Mesodermal cell (in vitro differentiated cells): Measurements from ENCODE around the gene EGFLAM.

Source experiments
- H3K27ac ChIP-seq: 2 replicates; pipeline ENCODE4 v1.7.0; 2013; ENCODE audit warnings: mild to moderate bottlenecking, low read depth, low read length, moderate library complexity; ENCODE audit not compliant: severe bottlenecking
- H3K36me3 ChIP-seq: 2 replicates; pipeline ENCODE4 v1.7.1; 2013; ENCODE audit warnings: mild to moderate bottlenecking, low read length, moderate library complexity; ENCODE audit not compliant: control insufficient read depth, insufficient read depth
- H3K4me1 ChIP-seq: one replicate; pipeline ENCODE4 v1.7.1; 2013; ENCODE audit warnings: mild to moderate bottlenecking, low read length; ENCODE audit not compliant: insufficient read depth, control insufficient read depth, poor library complexity, severe bottlenecking
- H3K4me3 ChIP-seq: 2 replicates; pipeline ENCODE4 v1.7.0; 2013; ENCODE audit warnings: low read length, control low read depth, mild to moderate bottlenecking; ENCODE audit not compliant: insufficient read depth, poor library complexity, severe bottlenecking; ENCODE audit errors: extremely low read depth
- H3K9me3 ChIP-seq: 2 replicates; pipeline ENCODE4 v1.7.1; 2013; ENCODE audit warnings: mild to moderate bottlenecking, low read length, moderate library complexity; ENCODE audit not compliant: control insufficient read depth
- WGBS, 2 experiments: methylation state at CpG; one replicate each; pipeline ENCODE4 v1.1.5; 2013; ENCODE audit warnings: missing lambda C conversion rate in 2 of 2; ENCODE audit not compliant: insufficient coverage in 2 of 2; 5-methylcytosine and 5-hydroxymethylcytosine counted together

EGFLAM gene

GRCh38 chr5:38346593-38346992 lies 88.2 kb downstream of the EGFLAM start:
- Histone ChIP-seq H3K36me3 (no peaks in the 10 kb centered on the region), H3K9me3 (no peaks in the 10 kb centered on the region), H3K4me1 (no peaks in the 10 kb centered on the region), H3K27ac (no peak overlapping the region), H3K4me3 (no peak overlapping the region)
- WGBS, 2 experiments, result 90% methylated on average over 2 of the region's 2 CpGs; no CpG with 5 or more reads in 1 of the 2 experiments

GRCh38 chr5:38347040-38347763 lies 88.8 kb downstream of the EGFLAM start:
- no peaks in the 10 kb centered on the region for H3K9me3 ChIP-seq
- WGBS, 2 experiments, result 83 to 94% methylated on average over 5 of the region's 6 CpGs
- H3K27ac ChIP-seq, result no peak overlapping the region
- H3K36me3 ChIP-seq, result no peaks in the 10 kb centered on the region
- no peak overlapping the region for H3K4me3 ChIP-seq
- H3K4me1 ChIP-seq, result no peaks in the 10 kb centered on the region

GRCh38 chr5:38347896-38348295 lies 89.5 kb downstream of the EGFLAM start:
- Histone ChIP-seq H3K36me3 (no peaks in the 10 kb centered on the region), H3K4me3 (no peak overlapping the region), H3K9me3 (no peaks in the 10 kb centered on the region), H3K4me1 (no peaks in the 10 kb centered on the region), H3K27ac (no peak overlapping the region)
- WGBS, 2 experiments, result 77 to 83% methylated on average over 1 of the region's 1 CpG

- no peaks in the 10 kb centered on the region for H3K4me1 ChIP-seq
- H3K9me3 ChIP-seq, result no peaks in the 10 kb centered on the region
- H3K36me3 ChIP-seq, result no peaks in the 10 kb centered on the region
- no peak overlapping the region for H3K27ac ChIP-seq
- WGBS, 2 experiments, result 90 to 98% methylated on average over 5 of the region's 11 CpGs
- H3K4me3 ChIP-seq, result no peak overlapping the region
Measured at GRCh38 chr5:38360323-38361061, 102.1 kb downstream of the EGFLAM start.

DNA sequence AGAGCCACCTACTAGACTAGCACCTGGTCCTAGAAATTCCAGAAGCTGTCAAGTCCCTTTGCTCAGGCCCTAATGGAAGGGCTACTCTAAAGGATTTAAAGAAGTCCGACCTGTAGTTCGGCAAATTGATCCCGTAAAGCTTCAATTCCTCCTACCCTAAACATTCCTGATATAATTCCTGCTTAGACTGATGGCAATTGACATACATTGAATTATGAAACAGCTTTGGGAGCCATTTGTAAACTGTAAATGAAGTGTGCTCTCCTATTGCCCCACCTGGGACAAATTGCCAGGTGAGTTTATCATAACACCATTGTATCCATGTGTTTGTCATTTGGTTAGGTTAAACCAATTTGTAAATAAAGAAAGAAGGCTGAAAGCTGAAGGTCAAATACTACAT lies 104.4 kb downstream of the EGFLAM start:
- Histone ChIP-seq H3K4me1 (no peaks in the 10 kb centered on the region), H3K36me3 (no peaks in the 10 kb centered on the region), H3K27ac (no peak overlapping the region), H3K4me3 (no peak overlapping the region), H3K9me3 (no peaks in the 10 kb centered on the region)
- WGBS, 2 experiments, result no CpG with 5 or more reads among the region's 3 CpGs

DNA sequence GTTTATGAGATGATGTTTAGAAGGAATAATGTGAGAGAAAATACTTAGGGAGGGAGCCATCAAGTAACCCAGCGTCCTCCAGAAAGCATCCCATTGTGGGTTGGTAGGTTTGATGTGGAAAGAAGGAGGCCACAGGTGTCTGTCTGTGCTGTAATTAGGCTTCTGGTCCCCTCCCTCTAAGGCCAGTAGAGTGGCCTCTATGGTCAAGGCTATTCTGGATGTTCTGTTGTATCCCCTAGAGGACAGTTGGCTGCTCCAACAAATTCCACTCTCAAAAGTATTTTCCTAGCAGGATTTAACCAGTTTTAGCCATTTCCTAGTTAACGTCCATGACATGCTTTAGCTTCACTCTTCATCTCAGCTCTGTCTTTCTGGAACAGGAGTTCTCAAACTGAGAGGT lies 106.5 kb downstream of the EGFLAM start:
- Histone ChIP-seq H3K9me3 (no peaks in the 10 kb centered on the region), H3K27ac (no peak overlapping the region)
- WGBS, 2 experiments, result 100% methylated on average over 1 of the region's 2 CpGs

DNA sequence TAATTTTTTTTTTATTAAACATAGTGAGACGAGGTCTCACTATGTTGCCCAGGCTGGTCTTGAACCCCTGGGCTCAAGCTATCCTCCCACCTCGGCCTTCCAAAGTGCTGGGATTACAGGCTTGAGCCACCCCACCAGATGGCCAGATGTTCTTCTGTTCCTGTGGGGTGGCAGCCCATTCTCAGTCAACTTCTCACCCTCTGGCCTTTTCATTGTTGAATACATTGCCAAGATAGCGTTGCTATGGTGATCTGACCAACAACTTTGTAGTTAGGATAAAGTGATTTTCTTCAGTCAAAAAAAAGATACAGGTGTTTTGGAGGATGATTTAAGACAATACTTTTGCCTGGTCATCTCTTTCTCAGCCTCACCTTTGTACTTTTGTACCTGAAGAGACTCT lies 109.1 kb downstream of the EGFLAM start:
- WGBS, 2 experiments, result 67 to 78% methylated on average over 1 to 2 of the region's 3 CpGs
- Histone ChIP-seq H3K4me3 (no peak overlapping the region), H3K27ac (peak overlapping the region; percentile 72)

More for the DNA sequence above, 106.5 kb downstream of the EGFLAM start:
- Histone ChIP-seq H3K36me3 (no peaks in the 10 kb centered on the region), H3K4me3 (no peak overlapping the region), H3K4me1 (peaks cover 2% of the 10 kb centered on the region)

GRCh38 chr5:38367966-38368365 lies 109.6 kb downstream of the EGFLAM start:
- no peak overlapping the region for H3K4me3 ChIP-seq
- H3K27ac ChIP-seq, result peak overlapping the region; percentile 72

More for the DNA sequence above, 109.1 kb downstream of the EGFLAM start:
- Histone ChIP-seq H3K4me1 (peaks cover 2% of the 10 kb centered on the region), H3K9me3 (no peaks in the 10 kb centered on the region), H3K36me3 (no peaks in the 10 kb centered on the region)

GRCh38 chr5:38369692-38370091 lies 111.3 kb downstream of the EGFLAM start:
- Histone ChIP-seq H3K4me1 (peaks cover 2% of the 10 kb centered on the region), H3K4me3 (no peak overlapping the region), H3K9me3 (no peaks in the 10 kb centered on the region), H3K27ac (no peak overlapping the region), H3K36me3 (no peaks in the 10 kb centered on the region)
- WGBS, 2 experiments, result 86% methylated on average over 3 of the region's 5 CpGs; no CpG with 5 or more reads in 1 of the 2 experiments

More at GRCh38 chr5:38367966-38368365, 109.6 kb downstream of the EGFLAM start:
- Histone ChIP-seq H3K4me1 (peaks cover 2% of the 10 kb centered on the region), H3K36me3 (no peaks in the 10 kb centered on the region), H3K9me3 (no peaks in the 10 kb centered on the region)
- 72 to 100% methylated on average over 1 to 2 of the region's 5 CpGs for WGBS, 2 experiments

DNA sequence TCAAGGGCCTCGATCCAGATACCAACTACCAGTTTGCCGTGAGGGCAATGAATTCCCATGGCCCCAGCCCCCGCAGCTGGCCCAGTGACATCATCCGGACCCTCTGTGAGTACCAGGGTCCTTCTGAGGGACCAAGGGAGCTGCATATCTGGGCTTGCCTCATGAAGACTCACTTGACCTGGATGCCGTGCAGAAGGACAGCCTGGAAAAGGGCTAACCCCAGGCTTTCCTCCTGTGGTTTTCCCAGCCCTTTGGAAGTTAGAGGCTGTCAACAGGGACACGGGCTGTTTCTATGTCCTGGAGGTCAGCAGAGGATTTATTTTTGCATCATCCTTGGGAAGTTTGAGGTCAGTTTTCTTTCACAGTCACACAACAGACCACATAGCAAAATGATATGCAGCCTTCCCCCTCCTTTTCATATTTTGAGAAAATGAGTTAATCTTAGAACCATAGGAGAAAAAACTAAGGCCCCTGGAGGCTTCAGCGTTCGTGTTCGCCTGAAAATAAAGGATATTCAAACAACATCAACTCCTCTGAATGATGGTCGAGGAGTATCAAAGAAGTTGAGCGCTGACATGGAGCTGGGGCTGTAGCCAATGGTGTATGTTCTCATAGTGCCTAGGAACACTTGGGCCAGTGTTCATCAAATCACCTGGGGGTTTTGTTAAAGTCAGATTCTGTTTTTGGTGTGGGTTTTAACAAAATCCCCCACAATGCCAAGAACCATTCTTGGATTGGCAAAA lies 112.2 kb downstream of the EGFLAM start:
- H3K36me3 ChIP-seq, result no peaks in the 10 kb centered on the region
- no peak overlapping the region for H3K27ac ChIP-seq
- WGBS, 2 experiments, result 94 to 99% methylated on average over 5 to 8 of the region's 11 CpGs
- H3K4me1 ChIP-seq, result peaks cover 2% of the 10 kb centered on the region
- H3K9me3 ChIP-seq, result no peaks in the 10 kb centered on the region
- no peak overlapping the region for H3K4me3 ChIP-seq
